MM.1S (cell line): ENCODE measurements around the gene ZFP90.

Experiments used
- CTCF ChIP-seq: fragments of 300-600 bp; sonication (generic); IDR thresholded peaks from 2 replicates; pipeline ENCODE4 v1.5.1; 2016; ENCODE audit warnings: antibody characterized with exemption, low read length, mixed read lengths
- EZH2 ChIP-seq: fragments of 300-600 bp; sonication (generic); optimal IDR thresholded peaks from 2 replicates; pipeline ENCODE3; 2017; ENCODE audit warnings: low read depth, mild to moderate bottlenecking, antibody characterized with exemption, low read length, mixed read lengths
- EZH2phosphoT487 ChIP-seq: fragments of 300-600 bp; sonication (generic); IDR thresholded peaks from 2 replicates; pipeline ENCODE4 v1.6.1; 2018; ENCODE audit warnings: antibody characterized with exemption, low read length

DNA sequence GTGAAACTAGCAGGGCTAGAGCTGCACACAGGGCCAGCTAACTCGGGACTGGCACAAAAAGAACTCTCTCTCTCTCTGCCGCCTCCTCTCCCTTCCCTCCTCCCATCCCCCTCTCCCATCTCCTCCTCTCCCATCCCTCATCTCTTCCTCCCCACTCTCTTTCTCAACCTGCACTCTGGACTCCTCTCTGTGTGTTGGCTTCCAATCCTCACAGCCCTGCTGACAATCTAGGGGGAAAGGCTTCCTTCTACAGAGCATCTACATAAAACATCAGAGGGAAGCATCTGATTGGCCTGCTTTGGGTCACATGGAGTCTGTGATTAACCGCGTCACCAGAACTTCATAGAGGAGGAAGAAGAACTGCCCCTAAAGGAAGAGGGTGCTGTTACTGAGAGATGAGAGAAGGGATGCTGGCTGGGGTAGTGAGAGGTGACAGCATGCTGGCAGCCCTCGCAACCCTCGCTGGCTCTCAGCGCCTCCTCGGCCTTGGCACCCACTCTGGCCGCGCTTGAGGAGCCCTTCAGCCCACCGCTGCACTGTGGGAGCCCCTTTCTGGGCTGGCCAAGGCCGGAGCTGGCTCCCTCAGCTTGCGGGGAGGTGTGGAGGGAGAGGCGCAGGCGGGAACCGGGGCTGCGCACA lies 12.8 kb upstream of the ZFP90 start:
- TF ChIP-seq CTCF (no peak), EZH2 (no peak), EZH2phosphoT487 (no peak)
